Body of pancreas (tissue), 4 donors: ENCODE results near the gene PTPRT.

Experiments used
- POLR2A ChIP-seq, 3 donors: fragments of 450-650 bp; IDR thresholded peaks; one replicate each; pipeline ENCODE4 v1.6.1; 2016; ENCODE audit warnings: antibody characterized with exemption in 3 of 3, mild to moderate bottlenecking in 2 of 3
- TF ChIP-seq, protein P1 (sequence below), 7 experiments: fragments of 450-650 bp in 4 of 7; fragments of 200-600 bp in 3 of 7; sonication (generic) in 3 of 7; IDR thresholded peaks; one replicate each; pipeline ENCODE4 v1.5.1; 2016 to 2019; ENCODE audit warnings: antibody characterized with exemption in 7 of 7

DNA sequence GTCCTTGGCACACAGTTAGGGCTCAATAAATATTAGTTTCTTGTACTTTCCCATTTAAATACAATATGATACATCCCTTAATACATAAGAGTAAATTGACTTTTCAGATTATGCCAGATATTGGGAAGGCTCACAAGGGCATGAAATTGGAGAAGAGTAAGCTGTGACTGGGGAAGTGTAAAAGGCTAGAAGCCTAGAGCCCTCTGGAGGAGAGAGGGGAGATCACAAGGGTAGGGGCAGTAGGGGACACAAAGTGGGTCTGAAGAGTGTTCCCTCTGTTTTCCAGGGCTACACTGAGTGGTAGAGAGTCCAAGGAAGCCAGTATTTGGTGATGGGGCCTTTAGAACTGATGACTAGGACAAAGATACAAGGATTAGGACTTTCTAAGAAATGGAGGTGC is 1008.6 kb downstream of the PTPRT start:
- TF ChIP-seq, protein P1, sequence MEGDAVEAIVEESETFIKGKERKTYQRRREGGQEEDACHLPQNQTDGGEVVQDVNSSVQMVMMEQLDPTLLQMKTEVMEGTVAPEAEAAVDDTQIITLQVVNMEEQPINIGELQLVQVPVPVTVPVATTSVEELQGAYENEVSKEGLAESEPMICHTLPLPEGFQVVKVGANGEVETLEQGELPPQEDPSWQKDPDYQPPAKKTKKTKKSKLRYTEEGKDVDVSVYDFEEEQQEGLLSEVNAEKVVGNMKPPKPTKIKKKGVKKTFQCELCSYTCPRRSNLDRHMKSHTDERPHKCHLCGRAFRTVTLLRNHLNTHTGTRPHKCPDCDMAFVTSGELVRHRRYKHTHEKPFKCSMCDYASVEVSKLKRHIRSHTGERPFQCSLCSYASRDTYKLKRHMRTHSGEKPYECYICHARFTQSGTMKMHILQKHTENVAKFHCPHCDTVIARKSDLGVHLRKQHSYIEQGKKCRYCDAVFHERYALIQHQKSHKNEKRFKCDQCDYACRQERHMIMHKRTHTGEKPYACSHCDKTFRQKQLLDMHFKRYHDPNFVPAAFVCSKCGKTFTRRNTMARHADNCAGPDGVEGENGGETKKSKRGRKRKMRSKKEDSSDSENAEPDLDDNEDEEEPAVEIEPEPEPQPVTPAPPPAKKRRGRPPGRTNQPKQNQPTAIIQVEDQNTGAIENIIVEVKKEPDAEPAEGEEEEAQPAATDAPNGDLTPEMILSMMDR (IDR thresholded peaks at IDR 0.05), result no peak
- TF ChIP-seq POLR2A (IDR thresholded peaks at IDR 0.05), result no peak
